Aorta (tissue), 5 donors: ENCODE results near the gene INAVA. TPM values are rescaled to one million over a fixed set of nuclear protein-coding genes. Genes with fewer than 3 reads are reported as not detected.
"Not testable (repeated sequence)": the region's sequence is repeated elsewhere in the genome, so short reads cannot be mapped to it uniquely, and the experiment has no call there.

ENCODE experiments used
- ATAC-seq: fragments of 200-7000 bp; cut with Tn5 transposase; one replicate; pipeline ENCODE4 v1.9.1; 2022; ENCODE audit warnings: moderate library complexity; ENCODE audit not compliant: low FRiP score
- DNase-seq, 2 donors: peaks; one replicate each; pipeline ENCODE4 v3.0.0-alpha.2; 2020
- H3K27ac ChIP-seq, 2 donors: one replicate each; pipeline ENCODE4 v1.5.1; 2013; ENCODE audit warnings: low read length in 2 of 2, mild to moderate bottlenecking in 2 of 2, moderate library complexity in 2 of 2, control low read depth in 1 of 2, inconsistent platforms in 1 of 2, low read depth in 1 of 2
- H3K27me3 ChIP-seq, 2 donors: one replicate each; pipeline ENCODE4 v1.6.1; 2013; ENCODE audit warnings: control low read depth in 1 of 2, low read length in 1 of 2, mild to moderate bottlenecking in 1 of 2, moderate library complexity in 1 of 2; ENCODE audit not compliant: insufficient read depth in 2 of 2, control insufficient read depth in 1 of 2
- H3K36me3 ChIP-seq, 2 donors: one replicate each; pipeline ENCODE4 v1.6.1; 2013; ENCODE audit warnings: control low read depth in 1 of 2, low read length in 1 of 2, mild to moderate bottlenecking in 1 of 2; ENCODE audit not compliant: insufficient read depth in 2 of 2, control insufficient read depth in 1 of 2
- H3K4me1 ChIP-seq, 2 donors: one replicate each; pipeline ENCODE4 v1.6.1; 2013; ENCODE audit warnings: low read length in 2 of 2, control low read depth in 1 of 2, mild to moderate bottlenecking in 1 of 2, moderate library complexity in 1 of 2; ENCODE audit not compliant: insufficient read depth in 2 of 2, control insufficient read depth in 1 of 2
- H3K4me3 ChIP-seq, 2 donors: one replicate each; pipeline ENCODE4 v1.5.1; 2013; ENCODE audit warnings: low read length in 2 of 2, control low read depth in 1 of 2, mild to moderate bottlenecking in 1 of 2
- H3K9me3 ChIP-seq: one replicate; pipeline ENCODE4 v1.6.1; 2013; ENCODE audit warnings: mild to moderate bottlenecking, low read length; ENCODE audit not compliant: control insufficient read depth
- WGBS, 2 donors: extraction: QIAGEN DNeasy Blood & Tissue Kit; methylation state at CpG; one replicate each; pipeline ENCODE4 v1.1.7; 2013; 5-methylcytosine and 5-hydroxymethylcytosine counted together
- intact Hi-C, 2 donors: fragments of 100-400 bp; cut with DNase I; formaldehyde crosslinking; loops; one replicate each; pipeline versions ENCODE4 v1.14.2 to v1.15.0; 2022
- polyA plus RNA-seq, 2 donors: library from polyadenylated mRNA; stranded (reverse); fragments of 200-250 nt; gene quantifications; one replicate each; pipeline ENCODE4 v1.2.3, GENCODE V29; 2013
- total RNA-seq, 2 donors: library from RNA; stranded (reverse); fragmentation: NEBNext Ultra II Directional; extraction: Animal tissue kit (Norgen Biotek cat#: 25700); gene quantifications; one replicate each; pipeline ENCODE4 v1.2.1, GENCODE V29; 2021
- donor health status: healthy with polysubstance abuse.
- donor health status: Bipolar disorder and iron deficiency.
- donor health status: DM: no; HTN: no; CAD: no.
- donor health status: DM: no; HTN: no; CAD: no.
- donor health status: DM: yes; HTN: yes; CAD: no.

INAVA gene
- total and polyA plus RNA-seq, 4 donors, result 0.36 to 23.3 (median 0.45) TPM

DNA sequence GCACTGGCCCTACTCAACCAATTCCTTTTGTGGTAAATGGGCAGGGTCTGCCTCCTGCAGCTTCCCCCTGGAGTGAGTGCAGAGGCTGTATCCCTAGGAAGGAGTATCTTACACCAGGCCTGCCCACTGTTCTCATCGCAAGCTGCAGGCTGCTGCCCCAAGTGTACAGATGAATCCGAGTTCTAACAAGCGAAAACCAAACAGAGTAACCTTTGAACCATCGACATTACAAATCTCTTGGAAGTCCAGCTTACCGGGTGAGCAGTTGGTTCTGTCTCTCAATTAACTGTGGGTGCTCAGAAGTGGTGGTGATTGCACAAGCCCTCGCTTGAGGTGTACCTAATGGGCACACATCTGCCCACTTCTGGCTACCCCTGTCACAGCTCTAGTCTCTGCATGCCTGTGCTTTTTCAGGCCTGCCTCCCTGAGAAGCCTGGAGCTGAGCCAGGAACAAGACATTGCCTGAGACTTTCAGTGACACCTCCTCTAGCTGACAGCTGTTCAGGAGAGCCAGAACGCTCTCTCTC, 22.7 kb downstream of the INAVA start:
- no peak overlapping the region for H3K27ac ChIP-seq
- H3K4me3 ChIP-seq, result no peak overlapping the region
- ATAC-seq, result no peak
- WGBS, 2 donors, result 84 to 88% methylated on average over 7 of the region's 7 CpGs
- no peaks in the 10 kb centered on the region for H3K4me1 ChIP-seq
- no peaks in the 10 kb centered on the region for H3K36me3 ChIP-seq
- intact Hi-C loops, result no loop called here
- H3K9me3 ChIP-seq, result no peaks in the 10 kb centered on the region
- no peaks in the 10 kb centered on the region for H3K27me3 ChIP-seq
- DNase-seq, result no peak

DNA sequence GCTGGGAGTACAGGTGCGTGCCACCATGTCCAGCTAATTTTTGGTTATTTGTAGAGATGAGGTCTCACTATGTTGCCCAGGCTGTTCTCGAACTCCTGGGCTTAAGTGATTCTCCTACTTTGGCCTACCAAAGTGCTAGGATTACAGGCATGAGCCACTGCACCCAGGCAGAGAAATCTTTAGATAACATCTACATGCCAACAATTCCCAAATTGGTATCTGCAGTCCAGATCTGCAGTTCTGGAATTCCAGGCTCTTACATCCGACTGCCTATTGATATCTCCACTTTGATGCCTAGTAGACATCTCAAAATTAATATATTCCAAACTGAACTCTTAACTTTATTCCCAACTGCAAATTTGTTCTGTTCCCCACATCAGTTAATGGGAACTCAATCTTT, 23.3 kb downstream of the INAVA start:
- H3K4me1 ChIP-seq, result no peaks in the 10 kb centered on the region
- no peaks in the 10 kb centered on the region for H3K9me3 ChIP-seq
- H3K36me3 ChIP-seq, result no peaks in the 10 kb centered on the region
- H3K27me3 ChIP-seq, result no peaks in the 10 kb centered on the region
- intact Hi-C loops, result no loop called here
- H3K27ac ChIP-seq, result no peak overlapping the region
- no peak overlapping the region for H3K4me3 ChIP-seq
- ATAC-seq (no peak), DNase-seq (no peak)
- 95 to 97% methylated on average over 3 of the region's 3 CpGs for WGBS, 2 donors

DNA sequence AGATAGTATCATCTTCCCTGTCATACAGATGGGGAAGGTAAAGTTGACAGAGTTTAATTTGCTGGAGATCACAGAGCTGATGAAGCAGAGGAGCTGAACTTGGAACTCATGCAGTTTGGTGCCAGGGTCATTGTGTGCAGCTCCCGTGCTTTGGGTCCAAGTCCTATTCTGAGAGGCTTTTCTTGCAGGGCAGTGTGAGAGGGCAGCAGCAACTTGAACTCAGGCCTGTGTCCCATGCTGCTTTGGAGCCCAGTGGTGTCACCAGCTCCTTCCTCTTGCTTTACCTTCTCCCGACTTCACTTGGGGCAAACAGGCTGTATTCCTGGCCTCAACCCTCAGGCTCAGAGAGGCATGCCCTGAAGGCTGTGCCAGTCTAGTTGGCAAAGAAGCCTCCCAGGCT, 24.7 kb downstream of the INAVA start:
- 89 to 97% methylated on average over 2 of the region's 2 CpGs for WGBS, 2 donors
- no peak for DNase-seq
- intact Hi-C loops, result no loop called here

DNA sequence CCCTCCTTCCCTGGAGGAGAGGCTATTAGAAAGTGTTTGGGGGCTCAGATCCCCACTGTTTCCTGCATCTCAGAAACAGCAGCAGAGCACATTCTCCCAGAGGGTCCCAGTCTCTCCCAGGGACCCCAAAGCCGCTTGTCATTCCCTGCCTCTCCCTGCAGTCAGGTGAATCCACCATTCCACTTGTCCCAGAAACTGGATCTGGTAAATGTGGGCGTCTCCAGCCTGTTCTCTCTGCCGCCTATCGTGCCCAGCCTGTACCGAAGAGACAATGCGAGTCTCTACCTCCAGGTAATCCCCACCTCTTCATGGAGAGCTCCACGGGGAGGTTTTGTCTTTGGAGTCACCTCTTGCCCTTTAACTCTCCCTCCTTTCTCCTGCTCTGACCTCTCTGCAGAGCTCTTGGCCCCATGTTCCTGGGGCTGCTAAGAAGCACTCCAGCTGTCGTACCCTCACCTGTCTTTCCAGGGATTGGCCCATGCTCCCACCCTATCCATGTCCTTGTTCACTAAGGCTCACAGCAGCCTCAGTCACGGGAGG, 26.9 kb downstream of the INAVA start:
- H3K27ac ChIP-seq, result no peak overlapping the region
- no peaks in the 10 kb centered on the region for H3K4me1 ChIP-seq
- no peaks in the 10 kb centered on the region for H3K36me3 ChIP-seq
- ATAC-seq (no peak), DNase-seq (no peak)
- no peak overlapping the region for H3K4me3 ChIP-seq
- intact Hi-C loops, result no loop called here
- 92 to 93% methylated on average over 9 of the region's 9 CpGs for WGBS, 2 donors
- H3K9me3 ChIP-seq, result no peaks in the 10 kb centered on the region
- no peaks in the 10 kb centered on the region for H3K27me3 ChIP-seq

More for the DNA sequence above, 24.7 kb downstream of the INAVA start:
- Histone ChIP-seq H3K9me3 (no peaks in the 10 kb centered on the region), H3K27ac (no peak overlapping the region), H3K36me3 (no peaks in the 10 kb centered on the region), H3K27me3 (no peaks in the 10 kb centered on the region), H3K4me1 (no peaks in the 10 kb centered on the region), H3K4me3 (no peak overlapping the region)
- no peak for ATAC-seq

DNA sequence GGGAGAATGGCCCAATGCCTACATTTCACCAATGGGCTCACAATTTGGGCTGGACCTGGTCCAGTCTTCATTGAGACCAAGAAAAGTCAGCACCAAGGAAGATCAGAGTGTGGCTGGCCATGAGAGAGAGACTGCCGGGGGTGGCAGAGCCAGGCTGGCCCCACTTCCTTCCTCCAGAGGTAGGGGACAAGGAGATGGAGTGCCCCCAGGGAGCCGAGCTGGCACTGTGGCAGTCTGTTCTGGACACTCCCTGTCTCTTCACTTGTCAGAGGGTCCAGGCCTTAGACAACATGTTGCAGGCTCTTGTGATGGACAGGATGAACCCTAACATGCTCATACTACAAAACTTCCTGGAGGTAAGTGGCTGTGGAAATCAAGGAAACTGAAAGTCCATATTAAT, 27.7 kb downstream of the INAVA start:
- Histone ChIP-seq H3K4me1 (no peaks in the 10 kb centered on the region), H3K36me3 (no peaks in the 10 kb centered on the region), H3K27me3 (no peaks in the 10 kb centered on the region), H3K27ac (no peak overlapping the region), H3K4me3 (no peak overlapping the region), H3K9me3 (no peaks in the 10 kb centered on the region)
- ATAC-seq, result no peak
- WGBS, 2 donors, result 84 to 90% methylated on average over 2 of the region's 2 CpGs
- intact Hi-C loops, result no loop called here
- DNase-seq, result no peak

DNA sequence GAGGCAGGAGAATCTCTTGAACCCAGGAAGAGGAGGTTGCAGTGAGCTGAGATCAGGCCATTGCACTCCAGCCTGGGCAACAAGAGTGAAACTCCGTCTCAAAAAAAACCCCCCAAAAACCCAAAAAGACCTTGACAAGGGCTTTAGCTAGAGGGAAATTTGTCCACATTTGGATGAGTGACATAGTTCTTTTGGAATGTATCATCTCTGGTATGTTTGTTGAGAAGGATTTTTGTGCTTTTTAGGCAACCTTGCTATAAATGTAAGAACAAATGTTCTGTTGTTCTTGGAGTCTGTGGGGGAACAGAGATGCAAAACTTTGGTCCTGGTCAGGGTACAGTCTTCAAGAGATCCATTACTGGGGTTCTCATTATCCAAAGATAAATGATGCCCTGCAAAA, 28.9 kb downstream of the INAVA start:
- Histone ChIP-seq H3K4me3 (no peak overlapping the region), H3K36me3 (no peaks in the 10 kb centered on the region), H3K27me3 (no peaks in the 10 kb centered on the region), H3K9me3 (no peaks in the 10 kb centered on the region), H3K27ac (no peak overlapping the region), H3K4me1 (no peaks in the 10 kb centered on the region)
- intact Hi-C loops, result no loop called here
- DNase-seq, result no peak
- ATAC-seq, result no peak
- 8 to 9% methylated on average over 1 of the region's 1 CpG for WGBS, 2 donors

DNA sequence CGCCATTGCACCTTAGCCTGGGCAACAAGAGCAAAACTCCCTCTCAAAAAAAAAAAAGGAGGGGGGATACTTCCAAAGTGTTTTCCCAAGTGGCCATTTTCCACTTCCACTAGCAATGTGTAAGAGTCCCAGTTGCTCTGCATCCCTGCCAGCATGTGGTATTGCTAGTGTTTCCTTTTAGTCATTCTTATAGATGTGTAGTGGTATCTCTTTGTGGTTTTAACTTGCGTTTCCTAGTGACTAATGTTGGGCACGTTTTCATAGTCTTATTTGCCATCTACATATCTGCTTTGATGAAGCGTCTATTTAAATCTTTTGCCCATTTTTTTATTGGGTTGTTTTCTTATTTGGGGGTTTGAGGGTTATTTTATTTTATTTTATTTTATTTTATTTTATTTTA, 31.1 kb downstream of the INAVA start:
- 82% methylated on average over 4 of the region's 4 CpGs for WGBS, 2 donors
- intact Hi-C loops, result no loop called here
- no peaks in the 10 kb centered on the region for H3K36me3 ChIP-seq
- no peak overlapping the region for H3K4me3 ChIP-seq
- no peak for ATAC-seq
- no peak for DNase-seq
- no peaks in the 10 kb centered on the region for H3K4me1 ChIP-seq
- no peak overlapping the region for H3K27ac ChIP-seq
- no peaks in the 10 kb centered on the region for H3K27me3 ChIP-seq
- H3K9me3 ChIP-seq, result no peaks in the 10 kb centered on the region

DNA sequence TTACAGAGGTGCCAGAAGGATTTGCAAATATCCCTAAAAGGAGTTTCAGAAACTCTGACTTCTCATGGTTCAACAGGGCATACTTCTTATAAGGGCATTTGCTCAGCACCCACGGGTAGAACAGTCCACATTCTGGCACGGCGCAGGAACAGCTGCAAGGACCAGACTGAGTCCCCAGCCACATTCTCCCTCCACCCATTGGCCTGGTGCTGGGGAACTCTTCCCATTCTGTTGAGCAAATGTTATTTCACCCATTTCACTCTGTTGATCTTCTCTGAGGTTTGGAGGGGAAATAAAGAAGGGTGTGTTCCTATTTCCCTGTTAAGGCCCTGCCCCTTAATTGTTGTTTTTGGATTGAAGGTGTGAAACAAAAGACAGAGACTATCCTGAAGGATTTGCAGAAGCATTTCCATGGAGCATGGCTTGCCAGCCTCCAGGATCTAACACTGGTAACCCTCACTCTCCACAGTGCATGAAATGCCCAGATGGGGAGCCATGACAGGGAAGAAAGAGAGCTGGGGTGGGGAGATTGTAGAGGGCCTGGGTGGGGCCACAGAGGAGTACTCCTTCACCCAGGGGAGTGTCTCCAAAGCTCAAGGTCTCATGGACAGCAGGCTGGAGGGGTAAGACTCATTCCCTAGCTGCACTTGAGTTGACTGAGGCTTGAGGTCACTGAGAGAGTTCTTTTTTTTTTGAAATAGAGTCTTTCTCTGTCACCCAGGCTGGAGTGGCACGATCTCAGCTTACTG, 35.0 kb downstream of the INAVA start:
- H3K4me3 ChIP-seq, result no peak overlapping the region
- H3K27ac ChIP-seq, result no peak overlapping the region
- intact Hi-C loops, result no loop called here
- no peak for DNase-seq
- 49 to 53% methylated on average over 4 of the region's 4 CpGs for whole genome bisulfite sequencing, 2 donors
- H3K27me3 ChIP-seq, result no peaks in the 10 kb centered on the region
- no peaks in the 10 kb centered on the region for H3K36me3 ChIP-seq
- H3K9me3 ChIP-seq, result no peaks in the 10 kb centered on the region
- no peaks in the 10 kb centered on the region for H3K4me1 ChIP-seq
- ATAC-seq, result no peak

DNA sequence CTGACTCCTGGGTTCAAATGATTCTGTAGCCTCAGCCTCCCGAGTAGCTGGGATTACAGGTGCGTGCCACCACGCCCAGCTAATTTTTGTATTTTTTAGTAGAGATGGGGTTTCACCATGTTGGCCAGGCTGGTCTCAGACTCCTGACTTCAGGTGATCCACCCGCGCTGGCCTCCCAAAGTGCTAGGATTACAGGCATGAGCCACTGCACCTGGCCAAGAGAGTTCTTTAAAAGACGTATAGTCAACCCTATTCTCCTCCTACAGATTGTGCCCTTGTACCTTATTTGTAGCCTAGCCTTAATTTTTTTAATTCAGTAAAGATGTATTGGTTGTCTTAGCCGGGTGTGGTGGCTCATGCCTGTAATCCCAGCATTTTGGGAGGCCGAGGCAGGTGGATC, 35.6 kb downstream of the INAVA start:
- H3K27ac ChIP-seq, H3K36me3 ChIP-seq, H3K9me3 ChIP-seq, intact Hi-C loops, H3K4me1 ChIP-seq, DNase-seq, ATAC-seq, H3K27me3 ChIP-seq, H3K4me3 ChIP-seq: not testable (repeated sequence)
- 84 to 93% methylated on average over 8 of the region's 8 CpGs for WGBS, 2 donors
